Measurements from ENCODE around the gene FBXL20.
A peak's percentile ranks its signal among the peaks of the same experiment; 100 is the strongest.
"Not testable (repeated sequence)": the region's sequence is repeated elsewhere in the genome, so short reads cannot be mapped to it uniquely, and the experiment has no call there.

FBXL20 gene

GRCh38 chr17:39380144-39380543 lies 21.3 kb downstream of the FBXL20 start:
- DNase-seq, result no peak

- DNase-seq, result peak in 2 of 4 experiments; percentile 20 to 27
These were observed 25.0 kb downstream of the FBXL20 start for GRCh38 chr17:39376434-39376833.

- DNase-seq, result not testable (repeated sequence)
These were observed 33.6 kb downstream of the FBXL20 start for GRCh38 chr17:39367805-39368204.

GRCh38 chr17:39365872-39366271 lies 35.6 kb downstream of the FBXL20 start:
- DNase-seq, result peak in 1 of 4 experiments; percentile 18

- peak; percentile 25 to 80 (median 50) for DNase-seq
These were observed 36.2 kb downstream of the FBXL20 start for GRCh38 chr17:39365242-39365641.

- peak; percentile 61 to 81 (median 65) for DNase-seq
These were observed 37.0 kb downstream of the FBXL20 start for GRCh38 chr17:39364236-39365025.

- DNase-seq, result peak in 2 of 4 experiments; percentile 26 to 46
These were observed 40.4 kb downstream of the FBXL20 start for GRCh38 chr17:39361064-39361463.

- DNase-seq, result no peak
These were observed 40.9 kb downstream of the FBXL20 start for GRCh38 chr17:39360537-39360936.

GRCh38 chr17:39359994-39360393 lies 41.4 kb downstream of the FBXL20 start:
- DNase-seq, result no peak

GRCh38 chr17:39357986-39358385 lies 43.4 kb downstream of the FBXL20 start:
- DNase-seq, result no peak

GRCh38 chr17:39357488-39357887 lies 43.9 kb downstream of the FBXL20 start:
- DNase-seq, result no peak

- no peak for DNase-seq
These were observed 48.4 kb downstream of the FBXL20 start for GRCh38 chr17:39352986-39353385.

- peak in 2 of 4 experiments; percentile 31 to 55 for DNase-seq
These were observed 48.9 kb downstream of the FBXL20 start for GRCh38 chr17:39352511-39352910.

GRCh38 chr17:39351508-39351907 lies 49.9 kb downstream of the FBXL20 start:
- DNase-seq, result no peak

- no peak for DNase-seq
These were observed 52.2 kb downstream of the FBXL20 start for GRCh38 chr17:39349246-39349645.

GRCh38 chr17:39346863-39347262 lies 54.6 kb downstream of the FBXL20 start:
- not testable (repeated sequence) for DNase-seq

- DNase-seq, result no peak
These were observed 59.9 kb downstream of the FBXL20 start for GRCh38 chr17:39341541-39341940.

GRCh38 chr17:39340731-39341130 lies 60.7 kb downstream of the FBXL20 start:
- no peak for DNase-seq

GRCh38 chr17:39339272-39339671 lies 62.2 kb downstream of the FBXL20 start:
- peak in 1 of 4 experiments; percentile 16 for DNase-seq

- not testable (repeated sequence) for DNase-seq
These were observed 63.8 kb downstream of the FBXL20 start for GRCh38 chr17:39337649-39338048.

- DNase-seq, result peak; percentile 67 to 86 (median 77)
These were observed 65.7 kb downstream of the FBXL20 start for GRCh38 chr17:39335704-39336223.

- DNase-seq, result not testable (repeated sequence)
These were observed 67.2 kb downstream of the FBXL20 start for GRCh38 chr17:39334008-39334744.

- DNase-seq, result no peak
These were observed 69.3 kb downstream of the FBXL20 start for GRCh38 chr17:39332092-39332491.

Measured in suppressor macrophage (primary cell).